ENCODE results near the gene SSH3. TPM values are rescaled to one million over a fixed set of nuclear protein-coding genes. Genes with fewer than 3 reads are reported as not detected.
A peak's percentile ranks its signal among the peaks of the same experiment; 100 is the strongest.

The SSH3 gene
- total and polyA plus RNA-seq, 11 donors = 8.1 to 23.9 (median 15.8) TPM

GRCh38 chr11:67264260-67264659, 39.1 kb upstream of the SSH3 start:
- TF ChIP-seq CTCF (IDR thresholded peaks at IDR 0.05) = no peak
- no peak overlapping the region for H3K27ac ChIP-seq
- H3K4me3 ChIP-seq = no peak overlapping the region
- intact Hi-C loops (cut with DNase I) = loop anchor here in 2 of 10 donors (2.0 to 5.0 kb wide), 2 partner anchors 53 to 118 kb away; no protein-coding TSS in a partner anchor
- 94 to 98% (median 96%) methylated on average over 5 of the region's 5 CpGs for WGBS, 4 donors
- H3K36me3 ChIP-seq = peaks cover 0 to 13% (median 2%) of the 10 kb centered on the region in 9 donors
- DNase-seq (no peak), ATAC-seq (no peak)
- H3K9me3 ChIP-seq = no peaks in the 10 kb centered on the region
- peaks cover 10 to 60% (median 40%) of the 10 kb centered on the region in 12 donors for H3K4me1 ChIP-seq
- H3K27me3 ChIP-seq = no peaks in the 10 kb centered on the region

- WGBS, 4 donors = 93 to 95% (median 94%) methylated on average over 6 to 7 of the region's 7 CpGs
- H3K4me3 ChIP-seq = no peak overlapping the region
- no peaks in the 10 kb centered on the region for H3K27me3 ChIP-seq
- H3K9me3 ChIP-seq = no peaks in the 10 kb centered on the region
- DNase-seq (peak in 3 of 5 donors; percentile 19 to 49 (median 27)), ATAC-seq (no peak)
- peak overlapping the region in 3 of 12 donors; percentile 73 to 84 (median 76) for H3K27ac ChIP-seq
- peaks cover 0 to 20% (median 2%) of the 10 kb centered on the region in 9 donors for H3K36me3 ChIP-seq
- TF ChIP-seq POLR2A (IDR thresholded peaks at IDR 0.05) (no peak), CTCF (IDR thresholded peaks at IDR 0.05) (no peak)
- intact Hi-C loops (cut with DNase I) = loop anchor here in 5 of 10 donors (1.0 to 5.0 kb wide), 5 partner anchors 37 to 122 kb away; partner anchors contain the start of gene SSH3 (in 1 of the 5)
- peaks cover 18 to 68% (median 48%) of the 10 kb centered on the region in 12 donors for H3K4me1 ChIP-seq
Measured at GRCh38 chr11:67264877-67265632, 38.3 kb upstream of the SSH3 start.

GRCh38 chr11:67265633-67266448, 37.5 kb upstream of the SSH3 start:
- peak; percentile 19 to 71 (median 60) for ATAC-seq
- H3K9me3 ChIP-seq = no peaks in the 10 kb centered on the region
- H3K27ac ChIP-seq = peak overlapping the region in 10 of 12 donors; percentile 53 to 84 (median 74)
- peak; percentile 79 to 92 (median 82) for DNase-seq
- H3K27me3 ChIP-seq = no peaks in the 10 kb centered on the region
- WGBS, 4 donors = 12 to 48% (median 14%) methylated on average over 15 to 54 of the region's 54 CpGs
- H3K4me3 ChIP-seq = peak overlapping the region in 9 of 12 donors; percentile 18 to 76 (median 38)
- peaks cover 21 to 76% (median 56%) of the 10 kb centered on the region in 12 donors for H3K4me1 ChIP-seq
- H3K36me3 ChIP-seq = peaks cover 0 to 24% (median 2%) of the 10 kb centered on the region in 9 donors
- intact Hi-C loops (cut with DNase I) = loop anchor here in 9 of 10 donors (1.0 to 5.0 kb wide), 7 partner anchors 23 to 121 kb away; partner anchors contain the start of genes ANKRD13D (in 3 of the 9) and SSH3 (in 1 of the 9)
- TF ChIP-seq CTCF (IDR thresholded peaks at IDR 0.05) (peak in 11 of 12 donors; percentile 62 to 82 (median 73)), POLR2A (IDR thresholded peaks at IDR 0.05) (no peak)
